Ishikawa (cell line): ENCODE results near the gene MPL.

Experiments
- EGR1 ChIP-seq: IDR thresholded peaks from 2 replicates; pipeline ENCODE4 v1.6.1; 2012
- EP300 ChIP-seq: IDR thresholded peaks from 2 replicates; pipeline ENCODE4 v1.6.1; 2012; ENCODE audit warnings: borderline replicate concordance
- MAX ChIP-seq: IDR thresholded peaks from 2 replicates; pipeline ENCODE4 v1.6.1; 2012
- TAF1 ChIP-seq: IDR thresholded peaks from 2 replicates; pipeline ENCODE4 v1.6.1; 2012; ENCODE audit warnings: low read depth, mild to moderate bottlenecking
- TCF12 ChIP-seq: IDR thresholded peaks from 2 replicates; pipeline ENCODE4 v1.6.1; 2012; ENCODE audit warnings: low read depth
- YY1 ChIP-seq: IDR thresholded peaks from 2 replicates; pipeline ENCODE4 v1.6.1; 2012; ENCODE audit warnings: low read depth
- ZBTB7A ChIP-seq: IDR thresholded peaks from 2 replicates; pipeline ENCODE4 v1.6.1; 2012; ENCODE audit warnings: low read depth
- TF ChIP-seq, protein P1 (sequence below): IDR thresholded peaks from 2 replicates; pipeline ENCODE4 v1.6.1; 2012

DNA sequence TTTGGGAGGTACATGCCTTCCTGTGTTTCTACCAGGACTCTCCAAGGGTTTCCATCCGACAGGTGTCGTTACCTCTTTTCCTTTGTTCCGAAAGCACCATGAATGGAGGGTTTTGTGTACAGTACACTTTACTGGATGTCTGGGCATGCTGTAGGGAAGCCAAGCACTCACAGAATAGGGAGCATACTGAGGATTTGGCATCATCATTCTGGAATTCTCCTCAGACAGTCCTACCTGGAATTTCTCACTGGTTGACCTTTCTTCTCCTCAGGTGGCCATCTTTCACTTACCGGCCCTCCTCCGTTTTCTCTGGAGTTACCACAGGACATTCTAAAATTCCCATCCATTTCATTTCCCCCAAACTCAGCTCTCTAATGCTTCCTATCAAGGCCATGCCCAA is 5.9 kb upstream of the MPL start:
- TF ChIP-seq TCF12 (no peak), MAX (no peak), YY1 (no peak), ZBTB7A (no peak), EGR1 (no peak), TAF1 (no peak), EP300 (no peak)
- TF ChIP-seq, protein P1, sequence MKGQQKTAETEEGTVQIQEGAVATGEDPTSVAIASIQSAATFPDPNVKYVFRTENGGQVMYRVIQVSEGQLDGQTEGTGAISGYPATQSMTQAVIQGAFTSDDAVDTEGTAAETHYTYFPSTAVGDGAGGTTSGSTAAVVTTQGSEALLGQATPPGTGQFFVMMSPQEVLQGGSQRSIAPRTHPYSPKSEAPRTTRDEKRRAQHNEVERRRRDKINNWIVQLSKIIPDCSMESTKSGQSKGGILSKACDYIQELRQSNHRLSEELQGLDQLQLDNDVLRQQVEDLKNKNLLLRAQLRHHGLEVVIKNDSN: no peak
